ENCODE measurements around the gene ITGB2. TPM values are rescaled to one million over a fixed set of nuclear protein-coding genes. Genes with fewer than 3 reads are reported as not detected.

The ITGB2 gene
- total RNA-seq, 1 donor from 2014 or later = 65.5 TPM

GRCh38 chr21:44923480-44924084 lies 2.9 kb upstream of the ITGB2 start:
- Histone ChIP-seq H3K4me3 (no peak overlapping the region), H3K4me1 (peaks cover 0 to 12% of the 10 kb centered on the region in 2 donors), H3K36me3 (no peaks in the 10 kb centered on the region), H3K27ac (no peak overlapping the region), H3K27me3 (no peaks in the 10 kb centered on the region), H3K9me3 (no peaks in the 10 kb centered on the region)
- TF ChIP-seq CTCF (IDR thresholded peaks at IDR 0.05) = no peak
- no peak for DNase-seq (ENCODE audit: low spot score in 2 of 2)
- intact Hi-C loops (cut with DNase I) = no loop called here

GRCh38 chr21:44921928-44922327 lies 1.2 kb upstream of the ITGB2 start:
- intact Hi-C loops (cut with DNase I) = no loop called here
- no peaks in the 10 kb centered on the region for H3K27me3 ChIP-seq
- H3K4me3 ChIP-seq = no peak overlapping the region
- no peaks in the 10 kb centered on the region for H3K9me3 ChIP-seq
- no peak overlapping the region for H3K27ac ChIP-seq
- DNase-seq (ENCODE audit: low spot score in 2 of 2) = no peak
- H3K4me1 ChIP-seq = peaks cover 0 to 12% of the 10 kb centered on the region in 2 donors
- H3K36me3 ChIP-seq = no peaks in the 10 kb centered on the region
- TF ChIP-seq CTCF (IDR thresholded peaks at IDR 0.05) = no peak

- Histone ChIP-seq H3K27me3 (no peaks in the 10 kb centered on the region), H3K9me3 (no peaks in the 10 kb centered on the region), H3K4me1 (peaks cover 0 to 4% of the 10 kb centered on the region in 2 donors), H3K4me3 (peak overlapping the region; percentile 30 to 55), H3K36me3 (no peaks in the 10 kb centered on the region), H3K27ac (no peak overlapping the region)
- no peak for DNase-seq (ENCODE audit: low spot score in 2 of 2)
- no peak for TF ChIP-seq CTCF (IDR thresholded peaks at IDR 0.05)
- intact Hi-C loops (cut with DNase I) = no loop called here
Measured at GRCh38 chr21:44919913-44920693, 596 bp downstream of the ITGB2 start.

GRCh38 chr21:44919111-44919912 lies 1.4 kb downstream of the ITGB2 start:
- DNase-seq (ENCODE audit: low spot score in 2 of 2) = no peak
- H3K27me3 ChIP-seq = no peaks in the 10 kb centered on the region
- TF ChIP-seq CTCF (IDR thresholded peaks at IDR 0.05) = no peak
- intact Hi-C loops (cut with DNase I) = no loop called here
- H3K36me3 ChIP-seq = no peaks in the 10 kb centered on the region
- H3K27ac ChIP-seq = no peak overlapping the region
- peak overlapping the region in 1 of 2 donors; percentile 55 for H3K4me3 ChIP-seq
- no peaks in the 10 kb centered on the region for H3K9me3 ChIP-seq
- H3K4me1 ChIP-seq = no peaks in the 10 kb centered on the region

GRCh38 chr21:44918581-44919033 lies 2.1 kb downstream of the ITGB2 start:
- Histone ChIP-seq H3K4me3 (no peak overlapping the region), H3K9me3 (no peaks in the 10 kb centered on the region), H3K36me3 (no peaks in the 10 kb centered on the region), H3K27ac (no peak overlapping the region), H3K27me3 (no peaks in the 10 kb centered on the region), H3K4me1 (no peaks in the 10 kb centered on the region)
- no peak for TF ChIP-seq CTCF (IDR thresholded peaks at IDR 0.05)
- no peak for DNase-seq (ENCODE audit: low spot score in 2 of 2)
- intact Hi-C loops (cut with DNase I) = no loop called here
